ENCODE measurements around the gene CASQ2. TPM values are rescaled to one million over a fixed set of nuclear protein-coding genes. Genes with fewer than 3 reads are reported as not detected.

The CASQ2 gene
- total and polyA plus RNA-seq, 9 of the 15 experiments (the other 6 are each of a cell fraction or from before 2014, with no cell fraction given), result not detected

GRCh38 chr1:115682792-115683191, 85.7 kb downstream of the CASQ2 start (continued):
- TF ChIP-seq MCM3 (IDR thresholded peaks at IDR 0.05) (no peak), ZSCAN29 (IDR thresholded peaks at IDR 0.05) (no peak)

DNA sequence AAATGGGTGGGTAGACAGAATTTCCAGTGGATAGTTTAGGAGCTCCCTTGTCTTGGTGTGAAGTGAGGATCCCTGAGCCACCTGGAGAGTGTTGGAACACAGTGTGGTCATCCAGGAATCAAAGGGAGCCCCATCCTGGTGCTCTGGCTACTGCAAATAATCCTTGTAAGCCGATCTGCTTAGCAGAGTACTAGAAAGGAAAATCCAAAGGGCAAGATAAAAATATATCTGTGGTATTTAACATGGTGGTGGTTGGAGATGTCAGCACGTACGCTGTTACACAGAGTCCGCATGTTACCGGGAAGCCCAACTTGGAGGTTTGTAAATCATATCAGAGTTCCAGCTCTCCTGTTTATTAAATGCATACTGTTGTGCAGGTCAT, 87.8 kb downstream of the CASQ2 start:
- ATAC-seq (no peak), DNase-seq (ENCODE audit: extremely low read depth in 1 of 4, low spot score in 3 of 4) (no peak), FAIRE-seq (no peak)
- H3K4me2 ChIP-seq (ENCODE audit: insufficient read depth, low read length), result no peak overlapping the region
- 100% methylated on average over 5 of the region's 5 CpGs for WGBS (ENCODE audit: insufficient coverage, low coverage, missing lambda C conversion rate)
- no peak overlapping the region for H3K4me3 ChIP-seq
- BruUV-seq (replicated peaks), result no TSS peak
- in situ Hi-C loops (cut with MboI) (no loop called here), intact Hi-C loops (cut with micrococcal nuclease) (no loop called here)
- no peak overlapping the region for H2AFZ ChIP-seq (ENCODE audit: low read depth, low read length)
- H3K27ac ChIP-seq (ENCODE audit: extremely low read depth, low read depth, low read length), result no peak overlapping the region
- H3K9me3 ChIP-seq (replicated peaks; ENCODE audit: control insufficient read depth, insufficient read depth, low read depth, low read length), result no peaks in the 10 kb centered on the region
- H3K36me3 ChIP-seq (ENCODE audit: control insufficient read depth, insufficient read depth, low read length), result peaks cover 50% of the 10 kb centered on the region
- no peak overlapping the region for H3K9ac ChIP-seq (ENCODE audit: insufficient read depth in 1 of 2, low read depth in 2 of 2, low read length in 2 of 2)
- H3K79me2 ChIP-seq (ENCODE audit: control insufficient read depth, insufficient read depth, low read length), result no peaks in the 10 kb centered on the region
- peaks cover 5% of the 10 kb centered on the region; the same call in 1 of the 2 replicates for H4K20me1 ChIP-seq (replicated peaks; ENCODE audit: control insufficient read depth, insufficient read depth, low read length)
- H3K27me3 ChIP-seq (ENCODE audit: control insufficient read depth in 2 of 2, insufficient read depth in 2 of 2, low read length in 2 of 2), result no peaks in the 10 kb centered on the region
- ChIA-PET CTCF (ENCODE audit: low intra/inter-chr PET ratio) (no interaction called here), POLR2A (interaction anchor here (0.6 to 3.1 kb wide), 3 partner anchors 9 to 1980 kb away, joined by 3 to 15 read pairs (median 4); no protein-coding TSS in a partner anchor)
- peaks cover 5% of the 10 kb centered on the region for H3K9me1 ChIP-seq (ENCODE audit: control insufficient read depth, insufficient read depth, low read length)
- peaks cover 0 to 3% of the 10 kb centered on the region in 2 experiments; a peak in 1 of 5 replicates for H3K4me1 ChIP-seq (replicated peaks in 1 of 2; ENCODE audit: control insufficient read depth in 2 of 2, insufficient read depth in 2 of 2, low read length in 2 of 2)
- TF ChIP-seq, protein P1, sequence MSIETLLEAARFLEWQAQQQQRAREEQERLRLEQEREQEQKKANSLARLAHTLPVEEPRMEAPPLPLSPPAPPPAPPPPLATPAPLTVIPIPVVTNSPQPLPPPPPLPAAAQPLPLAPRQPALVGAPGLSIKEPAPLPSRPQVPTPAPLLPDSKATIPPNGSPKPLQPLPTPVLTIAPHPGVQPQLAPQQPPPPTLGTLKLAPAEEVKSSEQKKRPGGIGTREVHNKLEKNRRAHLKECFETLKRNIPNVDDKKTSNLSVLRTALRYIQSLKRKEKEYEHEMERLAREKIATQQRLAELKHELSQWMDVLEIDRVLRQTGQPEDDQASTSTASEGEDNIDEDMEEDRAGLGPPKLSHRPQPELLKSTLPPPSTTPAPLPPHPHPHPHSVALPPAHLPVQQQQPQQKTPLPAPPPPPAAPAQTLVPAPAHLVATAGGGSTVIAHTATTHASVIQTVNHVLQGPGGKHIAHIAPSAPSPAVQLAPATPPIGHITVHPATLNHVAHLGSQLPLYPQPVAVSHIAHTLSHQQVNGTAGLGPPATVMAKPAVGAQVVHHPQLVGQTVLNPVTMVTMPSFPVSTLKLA (conservative IDR thresholded peaks at IDR 0.05), result no peak
- TF ChIP-seq SIN3B (IDR thresholded peaks at IDR 0.05; ENCODE audit: low read depth) (no peak), JUND (IDR thresholded peaks at IDR 0.05; ENCODE audit: borderline replicate concordance, low read depth, low read length) (no peak), JUND (tag; IDR thresholded peaks at IDR 0.05; ENCODE audit: borderline replicate concordance, low read depth, low read length) (no peak), CXXC5 (CRISPR knock-in tag; IDR thresholded peaks at IDR 0.05) (no peak), ZNF239 (CRISPR knock-in tag; IDR thresholded peaks at IDR 0.05) (no peak), ZNF764 (CRISPR knock-in tag; IDR thresholded peaks at IDR 0.05; ENCODE audit: low read depth) (no peak), HOXB6 (CRISPR knock-in tag; IDR thresholded peaks at IDR 0.05; ENCODE audit: borderline replicate concordance) (no peak), THAP7 (CRISPR knock-in tag; IDR thresholded peaks at IDR 0.05) (no peak)
- TF ChIP-seq, protein P2, sequence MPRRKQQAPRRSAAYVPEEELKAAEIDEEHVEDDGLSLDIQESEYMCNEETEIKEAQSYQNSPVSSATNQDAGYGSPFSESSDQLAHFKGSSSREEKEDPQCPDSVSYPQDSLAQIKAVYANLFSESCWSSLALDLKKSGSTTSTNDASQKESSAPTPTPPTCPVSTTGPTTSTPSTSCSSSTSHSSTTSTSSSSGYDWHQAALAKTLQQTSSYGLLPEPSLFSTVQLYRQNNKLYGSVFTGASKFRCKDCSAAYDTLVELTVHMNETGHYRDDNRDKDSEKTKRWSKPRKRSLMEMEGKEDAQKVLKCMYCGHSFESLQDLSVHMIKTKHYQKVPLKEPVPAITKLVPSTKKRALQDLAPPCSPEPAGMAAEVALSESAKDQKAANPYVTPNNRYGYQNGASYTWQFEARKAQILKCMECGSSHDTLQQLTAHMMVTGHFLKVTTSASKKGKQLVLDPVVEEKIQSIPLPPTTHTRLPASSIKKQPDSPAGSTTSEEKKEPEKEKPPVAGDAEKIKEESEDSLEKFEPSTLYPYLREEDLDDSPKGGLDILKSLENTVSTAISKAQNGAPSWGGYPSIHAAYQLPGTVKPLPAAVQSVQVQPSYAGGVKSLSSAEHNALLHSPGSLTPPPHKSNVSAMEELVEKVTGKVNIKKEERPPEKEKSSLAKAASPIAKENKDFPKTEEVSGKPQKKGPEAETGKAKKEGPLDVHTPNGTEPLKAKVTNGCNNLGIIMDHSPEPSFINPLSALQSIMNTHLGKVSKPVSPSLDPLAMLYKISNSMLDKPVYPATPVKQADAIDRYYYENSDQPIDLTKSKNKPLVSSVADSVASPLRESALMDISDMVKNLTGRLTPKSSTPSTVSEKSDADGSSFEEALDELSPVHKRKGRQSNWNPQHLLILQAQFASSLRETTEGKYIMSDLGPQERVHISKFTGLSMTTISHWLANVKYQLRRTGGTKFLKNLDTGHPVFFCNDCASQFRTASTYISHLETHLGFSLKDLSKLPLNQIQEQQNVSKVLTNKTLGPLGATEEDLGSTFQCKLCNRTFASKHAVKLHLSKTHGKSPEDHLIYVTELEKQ (CRISPR knock-in tag; IDR thresholded peaks at IDR 0.05), result no peak
- TF ChIP-seq, protein P3, sequence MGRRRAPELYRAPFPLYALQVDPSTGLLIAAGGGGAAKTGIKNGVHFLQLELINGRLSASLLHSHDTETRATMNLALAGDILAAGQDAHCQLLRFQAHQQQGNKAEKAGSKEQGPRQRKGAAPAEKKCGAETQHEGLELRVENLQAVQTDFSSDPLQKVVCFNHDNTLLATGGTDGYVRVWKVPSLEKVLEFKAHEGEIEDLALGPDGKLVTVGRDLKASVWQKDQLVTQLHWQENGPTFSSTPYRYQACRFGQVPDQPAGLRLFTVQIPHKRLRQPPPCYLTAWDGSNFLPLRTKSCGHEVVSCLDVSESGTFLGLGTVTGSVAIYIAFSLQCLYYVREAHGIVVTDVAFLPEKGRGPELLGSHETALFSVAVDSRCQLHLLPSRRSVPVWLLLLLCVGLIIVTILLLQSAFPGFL (CRISPR knock-in tag; IDR thresholded peaks at IDR 0.05), result no peak

All from K562 (cell line).